Measurements from ENCODE around the gene CEACAM20. TPM values are rescaled to one million over a fixed set of nuclear protein-coding genes. Genes with fewer than 3 reads are reported as not detected.
"Not testable (repeated sequence)": the region's sequence is repeated elsewhere in the genome, so short reads cannot be mapped to it uniquely, and the experiment has no call there.

Gene CEACAM20
- total and polyA plus RNA-seq, 12 donors: 0.07 to 0.50 (median 0.20) TPM; not detected in 9

- intact Hi-C loops (cut with DNase I): no loop called here
- H3K4me1 ChIP-seq (replicated peaks in 1 of 2): no peaks in the 10 kb centered on the region
- H3K36me3 ChIP-seq (replicated peaks in 1 of 2): no peaks in the 10 kb centered on the region
- TF ChIP-seq CTCF (IDR thresholded peaks at IDR 0.05): no peak
- TF ChIP-seq POLR2A (IDR thresholded peaks at IDR 0.05): no peak
- no peak overlapping the region for H3K27ac ChIP-seq
- 77 to 89% (median 80%) methylated on average over 6 of the region's 6 CpGs for WGBS, 4 donors
- H3K27me3 ChIP-seq: no peaks in the 10 kb centered on the region
- no peak for DNase-seq
- no peaks in the 10 kb centered on the region for H3K9me3 ChIP-seq (replicated peaks in 1 of 3)
- no peak overlapping the region for H3K4me3 ChIP-seq
Observed at GRCh38 chr19:44539991-44540390, 10.5 kb upstream of the CEACAM20 start.

DNA sequence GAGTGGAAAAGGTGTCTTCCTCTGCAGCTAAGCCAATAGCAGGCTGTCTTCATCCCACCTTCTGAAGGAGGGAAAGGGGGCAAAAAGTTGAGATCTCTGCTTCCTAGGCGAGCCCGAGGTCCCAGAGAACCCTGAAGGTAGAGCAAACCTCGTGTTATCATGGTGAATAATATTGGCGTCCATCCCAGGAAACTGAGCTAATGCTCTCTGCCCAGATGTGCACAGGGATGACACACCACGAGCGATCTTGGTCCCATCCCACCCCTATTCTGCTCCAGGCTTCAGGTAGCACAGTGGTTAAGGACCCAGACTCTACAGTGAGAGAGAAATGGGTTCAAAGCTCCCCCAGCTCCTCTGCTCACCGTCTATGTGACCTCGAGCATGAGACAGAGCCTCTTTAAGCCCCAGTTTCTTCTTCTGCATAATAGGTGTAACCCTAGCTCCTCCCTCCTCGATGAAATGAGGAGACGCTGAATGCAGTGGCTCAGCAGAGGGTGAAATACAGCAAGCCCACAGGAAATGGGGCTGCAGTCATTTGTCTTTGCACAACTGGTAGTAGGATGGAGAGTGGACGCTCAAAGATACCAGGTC is 9.9 kb upstream of the CEACAM20 start:
- intact Hi-C loops (cut with DNase I): no loop called here
- Histone ChIP-seq H3K27me3 (no peaks in the 10 kb centered on the region), H3K36me3 (replicated peaks in 1 of 2) (no peaks in the 10 kb centered on the region), H3K4me3 (no peak overlapping the region), H3K9me3 (replicated peaks in 1 of 3) (no peaks in the 10 kb centered on the region), H3K4me1 (replicated peaks in 1 of 2) (no peaks in the 10 kb centered on the region), H3K27ac (no peak overlapping the region)
- TF ChIP-seq POLR2A (IDR thresholded peaks at IDR 0.05) (no peak), CTCF (IDR thresholded peaks at IDR 0.05) (no peak)
- 65 to 68% (median 66%) methylated on average over 10 to 11 of the region's 11 CpGs for WGBS, 4 donors
- no peak for DNase-seq

DNA sequence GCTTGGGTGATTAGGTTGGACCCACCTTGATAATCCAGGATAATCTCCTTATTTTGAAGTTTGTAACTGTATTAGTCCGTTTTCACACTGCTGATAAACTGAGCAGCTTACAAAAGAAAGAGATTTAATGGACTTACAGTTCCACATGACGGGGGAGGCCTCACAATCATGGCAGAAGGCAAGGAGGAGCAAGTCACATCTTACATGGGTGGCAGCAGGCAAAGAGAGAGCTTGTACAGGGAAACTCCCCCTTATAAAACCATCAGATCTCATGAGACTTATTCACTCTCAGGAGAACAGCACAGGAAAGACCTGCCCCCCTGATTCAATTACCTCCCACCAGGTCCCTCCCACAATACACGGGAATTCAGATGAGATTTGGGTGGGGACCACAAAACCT is 5.9 kb upstream of the CEACAM20 start:
- H3K4me3 ChIP-seq; intact Hi-C loops (cut with DNase I); DNase-seq; H3K4me1 ChIP-seq (replicated peaks in 1 of 2); H3K27ac ChIP-seq; H3K36me3 ChIP-seq (replicated peaks in 1 of 2); H3K27me3 ChIP-seq; H3K9me3 ChIP-seq (replicated peaks in 1 of 3): not testable (repeated sequence)
- WGBS, 4 donors: 65 to 75% (median 69%) methylated on average over 3 of the region's 3 CpGs

DNA sequence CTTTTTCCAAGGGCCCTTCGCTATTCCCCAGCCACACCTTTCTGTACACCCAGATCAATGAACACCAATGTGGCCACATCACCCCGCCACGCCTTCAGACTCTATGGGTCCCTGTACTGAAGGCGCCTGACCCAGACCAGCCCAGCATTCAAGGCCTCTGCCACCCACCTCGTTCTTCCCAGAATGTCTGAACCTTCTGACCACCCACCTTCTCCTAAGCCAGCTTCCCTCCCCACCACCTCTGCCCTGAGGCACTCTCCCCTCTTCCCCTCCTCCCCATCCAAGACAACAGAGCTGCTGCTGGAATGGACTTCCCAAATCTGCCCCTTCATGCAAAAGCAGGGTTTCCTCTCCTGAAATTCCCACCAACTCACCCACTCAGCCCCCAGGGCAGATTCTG is 3.3 kb upstream of the CEACAM20 start:
- Histone ChIP-seq H3K9me3 (replicated peaks in 1 of 3) (no peaks in the 10 kb centered on the region), H3K27ac (no peak overlapping the region), H3K4me3 (no peak overlapping the region), H3K36me3 (replicated peaks in 1 of 2) (no peaks in the 10 kb centered on the region), H3K4me1 (replicated peaks in 1 of 2) (no peaks in the 10 kb centered on the region), H3K27me3 (no peaks in the 10 kb centered on the region)
- DNase-seq: no peak
- TF ChIP-seq POLR2A (IDR thresholded peaks at IDR 0.05) (no peak), CTCF (IDR thresholded peaks at IDR 0.05) (no peak)
- WGBS, 4 donors: 77 to 91% (median 85%) methylated on average over 5 of the region's 5 CpGs
- intact Hi-C loops (cut with DNase I): no loop called here

DNA sequence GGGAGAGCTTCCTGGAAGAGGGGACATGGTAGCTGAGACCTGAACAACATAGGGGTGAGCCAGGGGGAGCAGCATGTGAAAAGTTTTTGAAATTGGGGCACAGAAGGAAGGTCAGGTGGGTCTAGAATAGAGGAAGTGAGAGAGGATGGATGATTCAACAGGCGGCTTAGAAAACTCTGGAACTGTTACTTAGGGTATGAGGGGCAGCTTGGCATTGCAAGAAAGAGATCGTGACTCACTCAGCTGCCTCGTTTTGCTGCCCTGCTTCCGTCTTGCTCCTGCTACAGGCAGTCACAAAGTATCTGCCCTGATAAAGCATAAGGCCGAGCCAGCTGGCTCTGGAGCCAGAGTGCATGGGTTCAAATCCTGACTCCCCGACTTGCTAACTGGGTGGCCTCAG is 1.3 kb upstream of the CEACAM20 start:
- intact Hi-C loops (cut with DNase I): no loop called here
- Histone ChIP-seq H3K4me1 (replicated peaks in 1 of 2) (no peaks in the 10 kb centered on the region), H3K27me3 (no peaks in the 10 kb centered on the region), H3K36me3 (replicated peaks in 1 of 2) (no peaks in the 10 kb centered on the region), H3K27ac (no peak overlapping the region), H3K4me3 (no peak overlapping the region), H3K9me3 (replicated peaks in 1 of 3) (no peaks in the 10 kb centered on the region)
- DNase-seq: no peak
- TF ChIP-seq CTCF (IDR thresholded peaks at IDR 0.05) (no peak), POLR2A (IDR thresholded peaks at IDR 0.05) (no peak)
- WGBS, 4 donors: 40 to 56% (median 44%) methylated on average over 5 to 6 of the region's 6 CpGs

All from adrenal gland (tissue), 12 donors.